CD4-positive, alpha-beta memory T cell (primary cell): ENCODE data around the gene GNA14. TPM values are rescaled to one million over a fixed set of nuclear protein-coding genes. Genes with fewer than 3 reads are reported as not detected.
"Not testable (repeated sequence)": the region's sequence is repeated elsewhere in the genome, so short reads cannot be mapped to it uniquely, and the experiment has no call there.

Experiments used
- CTCF ChIA-PET: fragments of 350-600 bp; sonication (Branson Sonifier 250); formaldehyde crosslinking; loops from one replicate; lab custom pipeline; 2021; ENCODE audit warnings: inconsistent platforms; ENCODE audit not compliant: partially characterized antibody; lab: Charles Lee
- POLR2A ChIA-PET: fragments of 350-600 bp; sonication (Branson Sonifier 250); formaldehyde crosslinking; loops from one replicate; lab custom pipeline; 2021; ENCODE audit not compliant: partially characterized antibody; lab: Charles Lee
- DNase-seq, 5 donors: peaks; one replicate each; pipeline versions ENCODE4 v3.0.0 to v3.0.0-alpha.2; 2020 to 2022; ENCODE audit warnings: mixed read lengths in 1 of 5
- H3K27ac ChIP-seq: one replicate; pipeline ENCODE4 v1.7.0; 2013; ENCODE audit warnings: low read depth, low read length
- H3K27me3 ChIP-seq: 2 replicates; pipeline ENCODE4 v1.7.0; 2013; ENCODE audit warnings: mild to moderate bottlenecking, low read length, moderate library complexity; ENCODE audit not compliant: insufficient read depth
- H3K36me3 ChIP-seq: 2 replicates; pipeline ENCODE4 v1.7.0; 2013; ENCODE audit warnings: mild to moderate bottlenecking, low read length, moderate library complexity; ENCODE audit not compliant: insufficient read depth
- H3K4me1 ChIP-seq: 2 replicates; pipeline ENCODE4 v1.7.0; 2013; ENCODE audit warnings: mild to moderate bottlenecking, low read length, moderate library complexity; ENCODE audit not compliant: insufficient read depth
- H3K4me3 ChIP-seq, 2 donors: one replicate each; pipeline ENCODE4 v1.7.0; 2013; ENCODE audit warnings: low read length in 2 of 2, mild to moderate bottlenecking in 1 of 2
- H3K9me3 ChIP-seq, 2 donors: one replicate each; pipeline ENCODE4 v1.7.0; 2013; ENCODE audit warnings: low read length in 2 of 2, control low read depth in 1 of 2; ENCODE audit not compliant: control insufficient read depth in 1 of 2
- H3K27ac Mint-ChIP-seq, 7 donors: one replicate each; pipeline ENCODE4 v1.8.0; 2020 to 2021; ENCODE audit warnings: mixed read lengths in 7 of 7, mild to moderate bottlenecking in 6 of 7, inconsistent platforms in 3 of 7, moderate library complexity in 3 of 7
- H3K27me3 Mint-ChIP-seq, 2 donors: one replicate each; pipeline ENCODE4 v1.8.0; 2020 to 2021; ENCODE audit warnings: mixed read lengths in 2 of 2
- H3K36me3 Mint-ChIP-seq, 2 donors: one replicate each; pipeline ENCODE4 v1.8.0; 2020 to 2021; ENCODE audit warnings: mixed read lengths in 2 of 2, inconsistent platforms in 1 of 2, mild to moderate bottlenecking in 1 of 2
- H3K4me1 Mint-ChIP-seq, 4 donors: one replicate each; pipeline ENCODE4 v1.8.0; 2020 to 2021; ENCODE audit warnings: mixed read lengths in 4 of 4, mild to moderate bottlenecking in 1 of 4
- H3K4me3 Mint-ChIP-seq, 8 donors: one replicate each; pipeline ENCODE4 v1.8.0; 2020 to 2021; ENCODE audit warnings: mixed read lengths in 8 of 8, mild to moderate bottlenecking in 7 of 8, moderate library complexity in 6 of 8, inconsistent platforms in 3 of 8
- H3K9me3 Mint-ChIP-seq, 8 donors: one replicate each; pipeline ENCODE4 v1.8.0; 2020 to 2021; ENCODE audit warnings: mixed read lengths in 8 of 8, mild to moderate bottlenecking in 5 of 8, inconsistent platforms in 3 of 8, moderate library complexity in 1 of 8
- intact Hi-C: fragments of 100-400 bp; cut with micrococcal nuclease; formaldehyde crosslinking; loops from one replicate; pipeline ENCODE4 v1.15.1; 2023
- polyA plus RNA-seq, 2 donors: library from polyadenylated mRNA; unstranded; fragments of 300-500 nt; fragmentation: Illumina TruSeq; gene quantifications; one replicate each; pipeline ENCODE4 v1.2.3, GENCODE V29; 2021
- total RNA-seq, 2 experiments: library from RNA; stranded (reverse); gene quantifications; one replicate each; pipeline ENCODE4 v1.2.3, GENCODE V29; 2021

The GNA14 gene
- total and polyA plus RNA-seq, 4 experiments from 2014 or later, result not detected

DNA sequence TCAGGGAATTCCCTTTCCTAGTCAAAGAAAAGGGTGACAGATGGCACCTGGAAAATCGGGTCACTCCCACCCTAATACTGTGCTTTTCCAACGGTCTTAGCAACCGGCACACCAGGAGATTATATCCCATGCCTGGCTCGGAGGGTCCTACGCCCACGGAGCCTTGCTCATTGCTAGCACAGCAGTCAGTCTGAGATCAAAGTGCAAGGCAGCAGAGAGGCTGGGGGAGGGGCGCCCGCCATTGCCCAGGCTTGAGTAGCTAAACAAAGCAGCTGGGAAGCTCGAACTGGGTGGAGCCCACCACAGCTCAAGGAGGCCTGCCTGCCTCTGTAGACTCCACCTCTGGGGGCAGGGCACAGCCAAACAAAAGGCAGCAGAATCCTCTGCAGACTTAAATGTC is 239.6 kb downstream of the GNA14 start:
- H3K27ac ChIP-seq, H3K4me1 ChIP-seq, H3K9me3 ChIP-seq, CTCF ChIA-PET, DNase-seq, H3K36me3 ChIP-seq, H3K4me1 Mint-ChIP-seq, H3K27me3 Mint-ChIP-seq, H3K4me3 ChIP-seq, POLR2A ChIA-PET, H3K4me3 Mint-ChIP-seq, intact Hi-C loops, H3K27ac Mint-ChIP-seq, H3K27me3 ChIP-seq, H3K9me3 Mint-ChIP-seq: not testable (repeated sequence)
- H3K36me3 Mint-ChIP-seq, result peaks cover 29 to 47% of the 10 kb centered on the region in 2 donors

DNA sequence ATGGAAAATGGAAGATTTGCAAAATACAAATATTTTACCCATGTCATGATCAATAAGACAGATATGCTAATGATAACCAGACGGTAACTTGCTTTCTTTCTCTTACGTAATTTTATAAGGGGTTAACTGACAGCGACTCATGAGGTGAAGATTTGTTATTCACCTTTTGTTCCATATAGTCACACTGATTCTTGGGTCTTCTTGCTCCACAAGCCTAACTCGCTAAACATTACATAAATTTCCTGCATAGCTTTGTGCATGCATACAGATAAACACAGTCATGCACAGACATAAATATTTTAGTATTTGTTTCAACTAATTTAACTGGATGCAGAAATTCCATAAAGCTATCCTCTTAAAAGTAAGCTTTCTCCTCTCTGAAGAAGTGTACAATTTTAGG is 244.9 kb downstream of the GNA14 start:
- H3K27me3 ChIP-seq, result no peaks in the 10 kb centered on the region
- Mint-ChIP-seq H3K27me3 (no peaks in the 10 kb centered on the region), H3K36me3 (peaks cover 35 to 47% of the 10 kb centered on the region in 2 donors), H3K4me1 (no peaks in the 10 kb centered on the region), H3K27ac (no peak overlapping the region), H3K9me3 (peaks cover 0 to 3% (median 2%) of the 10 kb centered on the region in 8 donors), H3K4me3 (no peak overlapping the region)
- no peaks in the 10 kb centered on the region for H3K9me3 ChIP-seq
- intact Hi-C loops, result no loop called here
- H3K27ac ChIP-seq, result no peak overlapping the region
- DNase-seq, result no peak
- POLR2A ChIA-PET, result no interaction called here
- H3K4me1 ChIP-seq, result no peaks in the 10 kb centered on the region
- no peak overlapping the region for H3K4me3 ChIP-seq
- no peaks in the 10 kb centered on the region for H3K36me3 ChIP-seq
- CTCF ChIA-PET, result interaction anchor here (1.2 to 1.9 kb wide), 2 partner anchors 51 to 236 kb away, joined by 3 to 4 read pairs; no protein-coding TSS in a partner anchor

- CTCF ChIA-PET, result interaction anchor here (1.1 kb wide), 1 partner anchor 31 kb away, joined by 4 read pairs; no protein-coding TSS in a partner anchor
- no peaks in the 10 kb centered on the region for H3K27me3 ChIP-seq
- POLR2A ChIA-PET, result no interaction called here
- H3K27ac Mint-ChIP-seq, result no peak overlapping the region
- no peaks in the 10 kb centered on the region for H3K4me1 Mint-ChIP-seq
- H3K36me3 Mint-ChIP-seq, result peaks cover 29 to 40% of the 10 kb centered on the region in 2 donors
- no peaks in the 10 kb centered on the region for H3K9me3 Mint-ChIP-seq
- no peak overlapping the region for H3K27ac ChIP-seq
- no peaks in the 10 kb centered on the region for H3K4me1 ChIP-seq
- H3K27me3 Mint-ChIP-seq, result no peaks in the 10 kb centered on the region
- intact Hi-C loops, result no loop called here
- no peak overlapping the region for H3K4me3 ChIP-seq
- H3K36me3 ChIP-seq, result no peaks in the 10 kb centered on the region
- H3K9me3 ChIP-seq, result no peaks in the 10 kb centered on the region
- no peak overlapping the region for H3K4me3 Mint-ChIP-seq
- DNase-seq, result no peak
Measured at GRCh38 chr9:77402286-77402685, 245.8 kb downstream of the GNA14 start.

- no peak for DNase-seq
- no peaks in the 10 kb centered on the region for H3K4me1 ChIP-seq
- intact Hi-C loops, result no loop called here
- H3K36me3 Mint-ChIP-seq, result peaks cover 12 to 19% of the 10 kb centered on the region in 2 donors
- ChIA-PET CTCF (no interaction called here), POLR2A (no interaction called here)
- no peaks in the 10 kb centered on the region for H3K9me3 Mint-ChIP-seq
- H3K9me3 ChIP-seq, result no peaks in the 10 kb centered on the region
- no peaks in the 10 kb centered on the region for H3K27me3 Mint-ChIP-seq
- H3K4me3 ChIP-seq, result no peak overlapping the region
- no peaks in the 10 kb centered on the region for H3K27me3 ChIP-seq
- H3K4me1 Mint-ChIP-seq, result no peaks in the 10 kb centered on the region
- H3K36me3 ChIP-seq, result no peaks in the 10 kb centered on the region
- no peak overlapping the region for H3K4me3 Mint-ChIP-seq
- H3K27ac ChIP-seq, result no peak overlapping the region
- no peak overlapping the region for H3K27ac Mint-ChIP-seq
Measured at GRCh38 chr9:77399964-77400363, 248.2 kb downstream of the GNA14 start.

DNA sequence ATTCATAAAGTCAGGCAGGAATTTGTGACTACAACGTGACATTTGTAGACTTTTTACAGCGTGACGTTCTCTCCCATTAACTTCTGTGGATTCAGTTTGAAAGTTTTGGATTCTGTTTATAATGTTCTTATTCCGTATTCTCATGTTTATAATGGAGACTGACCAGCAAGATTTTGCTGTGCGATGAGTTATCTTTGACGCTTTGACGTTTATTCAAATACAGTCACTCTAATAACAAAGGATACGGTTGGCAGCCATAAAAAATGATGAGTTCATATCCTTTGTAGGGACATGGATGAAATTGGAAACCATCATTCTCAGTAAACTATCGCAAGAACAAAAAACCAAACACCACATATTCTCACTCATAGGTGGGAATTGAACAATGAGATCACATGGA is 249.5 kb downstream of the GNA14 start:
- intact Hi-C loops, H3K4me3 ChIP-seq, DNase-seq, H3K27ac ChIP-seq, H3K9me3 ChIP-seq, H3K36me3 ChIP-seq, H3K4me3 Mint-ChIP-seq, H3K27me3 Mint-ChIP-seq, H3K9me3 Mint-ChIP-seq, H3K36me3 Mint-ChIP-seq, H3K27me3 ChIP-seq, POLR2A ChIA-PET, CTCF ChIA-PET, H3K4me1 ChIP-seq, H3K27ac Mint-ChIP-seq, H3K4me1 Mint-ChIP-seq: not testable (repeated sequence)

GRCh38 chr9:77392328-77392727 is 255.8 kb downstream of the GNA14 start:
- no peaks in the 10 kb centered on the region for H3K4me1 ChIP-seq
- intact Hi-C loops, result no loop called here
- H3K27ac Mint-ChIP-seq, result no peak overlapping the region

DNA sequence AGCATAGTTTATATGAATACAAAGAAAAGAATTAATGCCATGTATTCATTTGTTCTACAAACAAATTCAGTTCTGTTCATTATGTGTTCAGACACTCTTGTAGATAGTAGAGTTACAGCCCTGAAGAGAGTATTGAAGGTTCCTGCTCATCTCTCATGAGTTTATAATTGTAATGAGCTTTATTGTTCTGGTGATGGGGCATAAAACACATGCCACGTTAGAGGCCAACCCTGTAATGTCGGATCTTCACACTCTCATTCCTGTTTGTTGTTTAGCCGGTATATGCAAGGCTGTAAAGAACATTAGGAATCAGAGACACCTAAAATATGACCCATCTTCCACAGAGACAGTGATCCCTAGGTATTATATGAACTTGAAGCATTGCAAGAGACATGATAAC is 256.3 kb downstream of the GNA14 start:
- POLR2A ChIA-PET, result no interaction called here
- Mint-ChIP-seq H3K9me3 (no peaks in the 10 kb centered on the region), H3K27ac (no peak overlapping the region)

More at GRCh38 chr9:77392328-77392727, 255.8 kb downstream of the GNA14 start:
- H3K9me3 Mint-ChIP-seq, result no peaks in the 10 kb centered on the region
- no peaks in the 10 kb centered on the region for H3K27me3 Mint-ChIP-seq
- no peaks in the 10 kb centered on the region for H3K36me3 ChIP-seq
- no peak overlapping the region for H3K27ac ChIP-seq
- DNase-seq, result no peak
- H3K4me1 Mint-ChIP-seq, result no peaks in the 10 kb centered on the region
- H3K9me3 ChIP-seq, result no peaks in the 10 kb centered on the region
- H3K27me3 ChIP-seq, result no peaks in the 10 kb centered on the region
- no peak overlapping the region for H3K4me3 Mint-ChIP-seq
- CTCF ChIA-PET, result no interaction called here
- H3K4me3 ChIP-seq, result no peak overlapping the region
- H3K36me3 Mint-ChIP-seq, result peaks cover 10 to 17% of the 10 kb centered on the region in 2 donors
- POLR2A ChIA-PET, result no interaction called here

DNA sequence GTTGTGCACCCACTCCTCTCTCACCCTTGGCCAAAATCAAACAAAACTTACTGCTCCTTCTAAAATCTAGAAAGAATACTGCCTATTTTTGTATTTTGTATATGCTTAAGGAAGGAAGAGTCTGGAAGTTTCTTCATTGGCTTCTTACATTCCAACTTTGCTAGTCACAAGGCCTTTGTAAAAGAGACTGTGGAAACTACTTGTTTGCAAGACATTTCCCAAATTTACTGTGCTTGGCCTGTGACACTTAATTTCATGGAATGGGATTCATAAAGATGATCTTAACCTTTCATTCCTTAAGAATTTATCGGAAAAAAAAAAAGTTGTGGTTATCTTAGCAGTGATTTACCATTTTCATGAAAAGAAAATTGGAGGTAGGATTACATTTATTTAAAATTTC is 261.9 kb downstream of the GNA14 start:
- ChIA-PET CTCF (no interaction called here), POLR2A (no interaction called here)
- intact Hi-C loops, result no loop called here
- H3K27me3 Mint-ChIP-seq, result no peaks in the 10 kb centered on the region
- no peaks in the 10 kb centered on the region for H3K4me1 Mint-ChIP-seq
- no peak overlapping the region for H3K27ac ChIP-seq
- no peaks in the 10 kb centered on the region for H3K4me1 ChIP-seq
- H3K9me3 Mint-ChIP-seq, result no peaks in the 10 kb centered on the region
- no peak overlapping the region for H3K27ac Mint-ChIP-seq
- peaks cover 5% of the 10 kb centered on the region for H3K36me3 ChIP-seq
- H3K4me3 ChIP-seq, result no peak overlapping the region
- H3K27me3 ChIP-seq, result no peaks in the 10 kb centered on the region
- H3K9me3 ChIP-seq, result no peaks in the 10 kb centered on the region
- no peak for DNase-seq
- H3K4me3 Mint-ChIP-seq, result no peak overlapping the region
- peaks cover 20 to 30% of the 10 kb centered on the region in 2 donors for H3K36me3 Mint-ChIP-seq

More for the DNA sequence above, 256.3 kb downstream of the GNA14 start:
- H3K4me1 ChIP-seq, result no peaks in the 10 kb centered on the region
- H3K27me3 ChIP-seq, result no peaks in the 10 kb centered on the region
- Mint-ChIP-seq H3K27me3 (no peaks in the 10 kb centered on the region), H3K4me1 (no peaks in the 10 kb centered on the region), H3K4me3 (no peak overlapping the region), H3K36me3 (peaks cover 10 to 19% of the 10 kb centered on the region in 2 donors)
- DNase-seq, result no peak
- CTCF ChIA-PET, result no interaction called here
- H3K27ac ChIP-seq, result no peak overlapping the region
- no peaks in the 10 kb centered on the region for H3K36me3 ChIP-seq
- H3K4me3 ChIP-seq, result no peak overlapping the region
- H3K9me3 ChIP-seq, result no peaks in the 10 kb centered on the region
- intact Hi-C loops, result no loop called here
